Neural crest cell (in vitro differentiated cells): ENCODE measurements around the gene MAJIN. TPM values are rescaled to one million over a fixed set of nuclear protein-coding genes. Genes with fewer than 3 reads are reported as not detected.

Source experiments
- DNase-seq: peaks from one replicate; pipeline ENCODE4 v3.0.0; 2021; ENCODE audit warnings: low read depth, mixed read lengths, low spot score
- H3K27ac Mint-ChIP-seq: one replicate; pipeline ENCODE4 v1.8.0; 2021; ENCODE audit warnings: mild to moderate bottlenecking, mixed read lengths; ENCODE audit not compliant: unreplicated experiment
- H3K27me3 Mint-ChIP-seq: 2 replicates; pipeline ENCODE4 v1.8.0; 2021; ENCODE audit warnings: low read depth, mild to moderate bottlenecking, mixed read lengths
- H3K36me3 Mint-ChIP-seq: 2 replicates; pipeline ENCODE4 v1.8.0; 2021; ENCODE audit warnings: low read depth, mild to moderate bottlenecking, mixed read lengths
- H3K4me1 Mint-ChIP-seq: 2 replicates; pipeline ENCODE4 v1.8.0; 2021; ENCODE audit warnings: mixed read lengths
- H3K4me3 Mint-ChIP-seq: one replicate; pipeline ENCODE4 v1.8.0; 2021; ENCODE audit warnings: mild to moderate bottlenecking, mixed read lengths
- H3K9me3 Mint-ChIP-seq: 2 replicates; pipeline ENCODE4 v1.8.0; 2021; ENCODE audit warnings: mixed read lengths
- total RNA-seq: library from RNA; stranded (reverse); gene quantifications from 2 replicates; pipeline ENCODE4 v1.2.1, GENCODE V29; 2021
- TF ChIP-seq, protein P1 (sequence below): fragments of 200-600 bp; sonication (generic); conservative IDR thresholded peaks from 2 replicates; pipeline ENCODE4 v1.5.0; 2021; ENCODE audit warnings: antibody characterized with exemption, mild to moderate bottlenecking

The MAJIN gene
- total RNA-seq, 1 donor from 2014 or later: not detected

DNA sequence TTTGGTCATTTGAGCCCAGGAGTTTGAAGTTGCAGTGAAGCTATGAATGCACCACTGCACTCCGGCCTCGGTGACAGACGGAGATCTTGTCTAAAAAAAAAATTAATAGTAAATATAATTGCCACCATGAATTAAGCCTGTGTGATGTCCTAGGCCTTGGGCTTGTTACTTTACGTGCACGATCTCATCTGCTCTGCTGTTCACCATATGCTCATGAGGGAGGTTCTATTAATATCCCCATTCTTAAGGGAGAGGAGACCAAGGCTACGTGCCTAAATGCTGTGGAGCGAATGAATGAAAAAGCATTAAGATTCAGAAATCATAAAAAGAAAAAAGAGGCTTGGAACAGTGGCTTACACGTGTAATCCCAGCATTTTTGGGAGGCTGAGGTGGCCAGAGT is 52.3 kb downstream of the MAJIN start:
- DNase-seq: no peak
- no peaks in the 10 kb centered on the region for H3K36me3 Mint-ChIP-seq
- H3K27ac Mint-ChIP-seq: no peak overlapping the region
- H3K9me3 Mint-ChIP-seq: no peaks in the 10 kb centered on the region
- no peak overlapping the region for H3K4me3 Mint-ChIP-seq
- TF ChIP-seq, protein P1, sequence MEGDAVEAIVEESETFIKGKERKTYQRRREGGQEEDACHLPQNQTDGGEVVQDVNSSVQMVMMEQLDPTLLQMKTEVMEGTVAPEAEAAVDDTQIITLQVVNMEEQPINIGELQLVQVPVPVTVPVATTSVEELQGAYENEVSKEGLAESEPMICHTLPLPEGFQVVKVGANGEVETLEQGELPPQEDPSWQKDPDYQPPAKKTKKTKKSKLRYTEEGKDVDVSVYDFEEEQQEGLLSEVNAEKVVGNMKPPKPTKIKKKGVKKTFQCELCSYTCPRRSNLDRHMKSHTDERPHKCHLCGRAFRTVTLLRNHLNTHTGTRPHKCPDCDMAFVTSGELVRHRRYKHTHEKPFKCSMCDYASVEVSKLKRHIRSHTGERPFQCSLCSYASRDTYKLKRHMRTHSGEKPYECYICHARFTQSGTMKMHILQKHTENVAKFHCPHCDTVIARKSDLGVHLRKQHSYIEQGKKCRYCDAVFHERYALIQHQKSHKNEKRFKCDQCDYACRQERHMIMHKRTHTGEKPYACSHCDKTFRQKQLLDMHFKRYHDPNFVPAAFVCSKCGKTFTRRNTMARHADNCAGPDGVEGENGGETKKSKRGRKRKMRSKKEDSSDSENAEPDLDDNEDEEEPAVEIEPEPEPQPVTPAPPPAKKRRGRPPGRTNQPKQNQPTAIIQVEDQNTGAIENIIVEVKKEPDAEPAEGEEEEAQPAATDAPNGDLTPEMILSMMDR: no peak
- no peaks in the 10 kb centered on the region for H3K27me3 Mint-ChIP-seq
- peaks cover 33% of the 10 kb centered on the region for H3K4me1 Mint-ChIP-seq

DNA sequence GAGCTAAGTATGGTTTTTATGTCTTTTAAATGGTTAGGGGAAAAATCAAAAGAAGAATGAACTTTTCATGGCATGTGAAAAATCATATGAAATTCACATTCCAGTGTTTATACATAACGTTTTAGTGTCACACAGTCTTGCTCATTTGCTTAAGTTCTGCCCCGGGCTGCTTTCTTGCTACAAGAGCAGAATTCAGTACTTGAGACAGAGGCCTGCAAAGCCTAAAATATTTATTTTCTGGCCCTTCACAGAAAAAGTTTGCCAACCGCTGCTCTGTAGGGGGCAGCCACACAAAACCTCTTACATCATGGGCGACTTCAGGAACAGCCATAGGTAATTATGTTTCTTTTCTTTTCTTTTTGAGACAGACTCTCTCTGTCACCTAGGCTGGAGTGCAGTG is 53.9 kb downstream of the MAJIN start:
- peak overlapping the region; percentile 96 for H3K27ac Mint-ChIP-seq
- peak overlapping the region; percentile 94 for H3K4me3 Mint-ChIP-seq
- peaks cover 24% of the 10 kb centered on the region for H3K4me1 Mint-ChIP-seq
- no peaks in the 10 kb centered on the region for H3K9me3 Mint-ChIP-seq
- H3K36me3 Mint-ChIP-seq: no peaks in the 10 kb centered on the region
- no peaks in the 10 kb centered on the region for H3K27me3 Mint-ChIP-seq
- no peak for DNase-seq
- TF ChIP-seq, protein P1: peak; percentile 20

DNA sequence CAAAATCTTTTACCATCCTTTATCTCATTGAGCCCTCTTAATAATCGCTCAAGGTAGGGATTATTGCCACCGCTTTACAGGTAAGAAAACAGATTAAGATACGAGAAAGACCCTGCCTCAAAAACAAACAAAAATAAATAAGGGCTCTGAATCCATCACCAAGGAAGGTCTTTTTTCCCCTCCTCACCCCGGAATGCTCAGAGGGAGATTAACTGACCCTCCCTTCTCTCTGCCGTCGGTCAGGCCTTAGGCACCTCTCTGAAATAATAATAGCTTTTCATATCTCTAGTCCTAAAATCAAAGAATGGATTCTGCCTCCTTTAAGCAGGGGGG is 54.3 kb downstream of the MAJIN start:
- Mint-ChIP-seq H3K27me3 (no peaks in the 10 kb centered on the region), H3K4me1 (peaks cover 24% of the 10 kb centered on the region), H3K27ac (peak overlapping the region; percentile 96), H3K9me3 (no peaks in the 10 kb centered on the region), H3K4me3 (peak overlapping the region; percentile 94), H3K36me3 (no peaks in the 10 kb centered on the region)
- TF ChIP-seq, protein P1: peak; percentile 22
- DNase-seq: no peak

DNA sequence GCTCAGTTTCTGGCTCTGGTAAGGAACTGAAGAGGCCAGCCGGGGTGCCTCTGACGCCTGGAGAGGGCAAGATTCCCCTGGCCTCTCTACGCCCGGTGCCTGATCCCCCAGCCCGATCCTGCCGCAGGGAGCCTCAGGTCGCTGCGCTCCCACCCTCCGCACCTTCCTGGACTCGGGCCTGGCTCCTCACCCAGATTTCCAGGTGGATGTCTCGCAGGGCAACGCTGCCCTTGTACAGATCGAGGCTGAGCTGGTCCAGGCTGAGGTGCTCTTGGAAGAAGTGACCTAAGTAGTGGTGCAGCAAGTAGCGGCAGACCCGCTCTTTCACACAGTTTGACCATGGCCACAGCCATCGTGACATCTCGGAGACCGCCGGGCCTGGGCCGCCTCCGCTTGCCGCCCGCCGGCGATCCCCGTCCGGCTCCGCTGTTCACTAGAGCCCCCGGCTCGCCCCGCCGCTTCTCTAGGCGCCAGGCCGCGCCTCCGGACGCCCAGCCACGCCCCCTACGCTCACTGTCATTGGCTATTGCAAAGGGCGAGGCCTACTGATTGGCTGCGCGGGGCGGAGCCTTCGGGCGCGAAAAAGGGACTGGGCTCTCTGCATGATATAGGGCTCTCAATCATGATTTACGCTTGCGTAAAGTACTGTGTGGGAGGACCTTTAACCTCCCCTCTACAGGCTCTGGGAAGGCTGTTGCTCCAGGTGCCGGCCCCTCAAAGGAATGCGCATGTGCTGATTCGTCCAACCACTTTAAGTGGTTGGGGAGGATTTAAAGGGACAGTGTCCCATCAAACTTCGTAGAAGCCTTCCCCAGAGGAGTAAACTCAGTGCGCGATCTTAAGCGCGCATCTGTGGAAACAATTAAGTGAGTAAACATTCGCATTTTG is 54.9 kb downstream of the MAJIN start, which contains the start of gene ATG2A:
TSS of gene ATG2A (minus strand) at position 435 of the 888 bp plus-strand sequence. CDS start at position 361, 74 bp downstream.
- Mint-ChIP-seq H3K27me3 (no peaks in the 10 kb centered on the region), H3K27ac (peak within 1 kb of the TSS; percentile 97), H3K4me3 (peak within 1 kb of the TSS; percentile 94), H3K4me1 (peaks cover 24% of the 10 kb centered on the region), H3K9me3 (no peaks in the 10 kb centered on the region), H3K36me3 (no peaks in the 10 kb centered on the region)
- TF ChIP-seq, protein P1: no peak
- peak; percentile 97 for DNase-seq

DNA sequence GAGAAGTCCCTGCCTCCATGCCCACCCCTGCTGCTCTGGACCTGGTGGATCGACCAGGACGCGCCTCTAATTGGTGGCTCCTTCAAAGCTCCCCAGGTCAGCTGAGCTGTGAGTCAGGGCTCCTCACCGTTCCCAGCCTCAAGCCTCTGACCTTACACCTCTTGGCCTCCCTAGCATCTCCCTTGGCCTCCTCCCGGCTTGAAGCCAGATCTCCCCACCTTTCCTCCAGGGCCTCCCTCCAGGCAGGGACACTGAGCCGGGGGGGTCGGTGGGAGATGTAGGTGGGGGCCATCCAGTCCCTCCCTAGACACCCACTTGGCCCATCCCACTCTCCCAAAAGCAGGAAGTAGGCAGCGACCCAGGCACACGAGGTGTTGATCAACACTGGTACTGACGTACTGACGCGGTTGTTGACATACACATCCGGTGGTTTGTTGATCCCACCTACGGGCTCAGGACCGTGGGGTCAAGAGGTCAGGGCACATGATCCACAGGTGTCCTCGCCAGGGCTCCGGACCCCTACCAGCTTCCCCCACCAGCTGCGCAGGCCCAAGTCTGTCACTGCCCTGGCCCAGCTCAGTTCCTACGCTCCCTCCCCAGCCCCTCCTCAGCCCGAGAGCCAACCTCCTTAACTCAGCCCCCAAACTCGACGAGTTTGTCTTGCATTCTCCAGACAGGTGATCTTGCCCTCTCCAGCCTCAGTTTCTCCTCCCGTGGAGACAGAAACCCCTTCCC is 55.7 kb downstream of the MAJIN start:
- no peaks in the 10 kb centered on the region for H3K36me3 Mint-ChIP-seq
- peak overlapping the region; percentile 97 for H3K27ac Mint-ChIP-seq
- peak overlapping the region; percentile 94 for H3K4me3 Mint-ChIP-seq
- TF ChIP-seq, protein P1: no peak
- H3K4me1 Mint-ChIP-seq: peaks cover 24% of the 10 kb centered on the region
- no peak for DNase-seq
- no peaks in the 10 kb centered on the region for H3K27me3 Mint-ChIP-seq
- H3K9me3 Mint-ChIP-seq: no peaks in the 10 kb centered on the region
